T-cell (primary cell): ENCODE measurements around the gene EPHA6. TPM values are rescaled to one million over a fixed set of nuclear protein-coding genes. Genes with fewer than 3 reads are reported as not detected.
A peak's percentile ranks its signal among the peaks of the same experiment; 100 is the strongest.

Experiments used
- ATAC-seq, 4 experiments: fragments of 200-7000 bp in 3 of 4; fragments of 150-1000 bp in 1 of 4; cut with Tn5 transposase; replicated peaks in 1 of 4; 1 replicate in 3 of 4; 2 replicates in 1 of 4; pipeline ENCODE4 v1.10.0; 2021; ENCODE audit warnings: moderate library complexity in 3 of 4, mild to moderate bottlenecking in 2 of 4, moderate number of reproducible peaks in 1 of 4
- CTCF ChIA-PET, 2 donors: fragments of 300-600 bp; sonication (Branson Sonifier 250); formaldehyde crosslinking; loops; one replicate each; lab custom pipeline; 2022; ENCODE audit warnings: antibody characterized with exemption in 2 of 2; lab: Charles Lee
- POLR2A ChIA-PET, 2 donors: fragments of 300-600 bp; sonication (Branson Sonifier 250); formaldehyde crosslinking; loops; one replicate each; lab custom pipeline; 2022; ENCODE audit warnings: antibody characterized with exemption in 2 of 2; lab: Charles Lee
- DNase-seq, 35 experiments: peaks; one replicate each; pipeline versions ENCODE4 v3.0.0 to v3.0.0-alpha.2; 2013 to 2023
- H3K27ac ChIP-seq: one replicate; pipeline ENCODE4 v1.5.1; 2013; ENCODE audit warnings: low read length
- H3K27me3 ChIP-seq, 2 experiments: replicated peaks in 1 of 2; 1 replicate in 1 of 2; 2 replicates in 1 of 2; pipeline versions ENCODE4 v1.6.1 to v1.7.0; 2013; ENCODE audit warnings: low read length in 1 of 2, mixed read lengths in 1 of 2; ENCODE audit not compliant: control insufficient read depth in 2 of 2, insufficient read depth in 2 of 2; ENCODE audit errors: extremely low read depth in 1 of 2
- H3K36me3 ChIP-seq, 2 donors: 1 replicate in 1 of 2; 2 replicates in 1 of 2; pipeline versions ENCODE4 v1.6.1 to v1.7.0; 2013; ENCODE audit warnings: low read length in 1 of 2; ENCODE audit not compliant: control insufficient read depth in 2 of 2, insufficient read depth in 1 of 2; ENCODE audit errors: extremely low read depth in 1 of 2
- H3K4me1 ChIP-seq, 2 experiments: 1 replicate in 1 of 2; 2 replicates in 1 of 2; pipeline versions ENCODE4 v1.6.1 to v1.7.0; 2013; ENCODE audit warnings: low read length in 2 of 2, mixed read lengths in 1 of 2; ENCODE audit not compliant: insufficient read depth in 2 of 2, control insufficient read depth in 1 of 2; ENCODE audit errors: extremely low read depth in 1 of 2
- H3K4me3 ChIP-seq, 2 donors: 1 replicate in 1 of 2; 2 replicates in 1 of 2; pipeline versions ENCODE4 v1.5.1 to v1.7.0; 2013; ENCODE audit warnings: mild to moderate bottlenecking in 2 of 2, low read length in 1 of 2, moderate library complexity in 1 of 2; ENCODE audit not compliant: control insufficient read depth in 1 of 2; ENCODE audit errors: extremely low read depth in 1 of 2
- H3K9me3 ChIP-seq: 2 replicates; pipeline ENCODE4 v1.7.0; 2013
- H3K27ac Mint-ChIP-seq, 2 donors: one replicate each; pipeline ENCODE4 v1.8.0; 2020 to 2021; ENCODE audit warnings: mild to moderate bottlenecking in 2 of 2, mixed read lengths in 2 of 2
- H3K27me3 Mint-ChIP-seq, 2 donors: one replicate each; pipeline ENCODE4 v1.8.0; 2021 to 2022; ENCODE audit warnings: mixed read lengths in 2 of 2
- H3K36me3 Mint-ChIP-seq: one replicate; pipeline ENCODE4 v1.8.0; 2021; ENCODE audit warnings: mixed read lengths
- H3K4me1 Mint-ChIP-seq, 3 donors: one replicate each; pipeline ENCODE4 v1.8.0; 2020 to 2022; ENCODE audit warnings: mixed read lengths in 3 of 3, mild to moderate bottlenecking in 1 of 3
- H3K4me3 Mint-ChIP-seq, 3 donors: one replicate each; pipeline ENCODE4 v1.8.0; 2020 to 2022; ENCODE audit warnings: mild to moderate bottlenecking in 3 of 3, mixed read lengths in 3 of 3, moderate library complexity in 3 of 3
- H3K9me3 Mint-ChIP-seq, 3 donors: one replicate each; pipeline ENCODE4 v1.8.0; 2020 to 2022; ENCODE audit warnings: mixed read lengths in 3 of 3
- WGBS: methylation state at CpG from one replicate; pipeline ENCODE4 v1.1.5; 2013; ENCODE audit warnings: missing lambda C conversion rate; ENCODE audit not compliant: insufficient coverage; 5-methylcytosine and 5-hydroxymethylcytosine counted together
- total RNA-seq, 35 experiments: library from RNA in 6 of 35; stranded (reverse) in 6 of 35; fragments of 120-200 nt in 1 of 35; gene quantifications; one replicate each; pipeline versions ENCODE4 v1.2.1 to v1.2.4 and lab custom pipeline; 2013 to 2026

EPHA6 gene
- total RNA-seq, 5 donors from 2014 or later (not counting 1 experiment from before 2014, with no cell fraction given), result not detected

- DNase-seq, result no peak
- Mint-ChIP-seq H3K4me1 (no peaks in the 10 kb centered on the region), H3K4me3 (no peak overlapping the region), H3K36me3 (no peaks in the 10 kb centered on the region), H3K9me3 (peaks cover 0 to 8% (median 0%) of the 10 kb centered on the region in 3 donors), H3K27ac (no peak overlapping the region), H3K27me3 (no peaks in the 10 kb centered on the region)
- ATAC-seq, result no peak
- Histone ChIP-seq H3K36me3 (no peaks in the 10 kb centered on the region), H3K9me3 (no peaks in the 10 kb centered on the region), H3K27me3 (no peaks in the 10 kb centered on the region), H3K4me1 (no peaks in the 10 kb centered on the region), H3K4me3 (no peak overlapping the region), H3K27ac (no peak overlapping the region)
- 65% methylated on average over 5 of the region's 6 CpGs for WGBS
- ChIA-PET CTCF (no interaction called here), POLR2A (no interaction called here)
Measured at GRCh38 chr3:96843505-96844203, 29.3 kb downstream of the EPHA6 start.

- DNase-seq, result no peak
- Mint-ChIP-seq H3K4me3 (no peak overlapping the region), H3K27ac (no peak overlapping the region), H3K27me3 (no peaks in the 10 kb centered on the region), H3K9me3 (peaks cover 0 to 8% (median 0%) of the 10 kb centered on the region in 3 donors), H3K4me1 (no peaks in the 10 kb centered on the region), H3K36me3 (no peaks in the 10 kb centered on the region)
- no peaks in the 10 kb centered on the region for H3K9me3 ChIP-seq
- no peaks in the 10 kb centered on the region for H3K4me1 ChIP-seq
- no peak overlapping the region for H3K4me3 ChIP-seq
- H3K27me3 ChIP-seq, result no peaks in the 10 kb centered on the region
- no peaks in the 10 kb centered on the region for H3K36me3 ChIP-seq
- no peak overlapping the region for H3K27ac ChIP-seq
- ChIA-PET POLR2A (no interaction called here), CTCF (no interaction called here)
- ATAC-seq, result no peak
Measured at GRCh38 chr3:96844204-96844514, 29.8 kb downstream of the EPHA6 start.

- no peak overlapping the region for H3K4me3 Mint-ChIP-seq
- POLR2A ChIA-PET, result no interaction called here
- H3K27me3 Mint-ChIP-seq, result no peaks in the 10 kb centered on the region
- CTCF ChIA-PET, result no interaction called here
- no peak overlapping the region for H3K27ac Mint-ChIP-seq
- H3K27ac ChIP-seq, result no peak overlapping the region
- H3K4me1 Mint-ChIP-seq, result no peaks in the 10 kb centered on the region
- H3K4me3 ChIP-seq, result no peak overlapping the region
- ATAC-seq, result no peak
- no peaks in the 10 kb centered on the region for H3K36me3 Mint-ChIP-seq
- no peaks in the 10 kb centered on the region for H3K4me1 ChIP-seq
- no peak for DNase-seq
- H3K9me3 Mint-ChIP-seq, result no peaks in the 10 kb centered on the region
- H3K9me3 ChIP-seq, result no peaks in the 10 kb centered on the region
- no CpG with 5 or more reads among the region's 2 CpGs for WGBS
- H3K27me3 ChIP-seq, result no peaks in the 10 kb centered on the region
- H3K36me3 ChIP-seq, result no peaks in the 10 kb centered on the region
Measured at GRCh38 chr3:96852849-96853248, 38.5 kb downstream of the EPHA6 start.

DNA sequence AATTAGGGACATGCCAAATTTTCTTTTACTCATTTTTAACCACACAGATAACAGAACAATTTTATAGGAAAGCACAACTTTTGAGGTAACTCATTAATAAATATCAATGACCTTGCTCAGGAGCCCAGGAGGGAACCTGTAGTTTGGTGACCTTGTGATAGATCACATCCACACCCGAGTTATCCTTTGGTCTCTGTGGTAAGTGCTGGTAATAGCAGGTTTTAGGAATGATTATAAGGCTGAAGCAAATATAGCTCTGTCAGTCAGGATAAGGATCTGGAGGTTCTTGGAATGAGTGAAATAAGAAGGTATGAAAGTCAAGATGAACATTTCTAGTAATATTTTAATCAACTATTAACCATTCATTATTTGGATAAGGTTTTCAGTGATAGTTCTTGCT is 46.5 kb downstream of the EPHA6 start:
- Mint-ChIP-seq H3K4me3 (no peak overlapping the region), H3K36me3 (no peaks in the 10 kb centered on the region), H3K9me3 (no peaks in the 10 kb centered on the region), H3K27ac (no peak overlapping the region), H3K4me1 (no peaks in the 10 kb centered on the region), H3K27me3 (no peaks in the 10 kb centered on the region)
- Histone ChIP-seq H3K27me3 (no peaks in the 10 kb centered on the region), H3K36me3 (no peaks in the 10 kb centered on the region), H3K27ac (no peak overlapping the region), H3K4me3 (no peak overlapping the region), H3K9me3 (no peaks in the 10 kb centered on the region), H3K4me1 (no peaks in the 10 kb centered on the region)
- no CpG with 5 or more reads among the region's 1 CpG for WGBS
- POLR2A ChIA-PET, result no interaction called here
- ATAC-seq, result no peak
- CTCF ChIA-PET, result no interaction called here
- DNase-seq, result no peak

DNA sequence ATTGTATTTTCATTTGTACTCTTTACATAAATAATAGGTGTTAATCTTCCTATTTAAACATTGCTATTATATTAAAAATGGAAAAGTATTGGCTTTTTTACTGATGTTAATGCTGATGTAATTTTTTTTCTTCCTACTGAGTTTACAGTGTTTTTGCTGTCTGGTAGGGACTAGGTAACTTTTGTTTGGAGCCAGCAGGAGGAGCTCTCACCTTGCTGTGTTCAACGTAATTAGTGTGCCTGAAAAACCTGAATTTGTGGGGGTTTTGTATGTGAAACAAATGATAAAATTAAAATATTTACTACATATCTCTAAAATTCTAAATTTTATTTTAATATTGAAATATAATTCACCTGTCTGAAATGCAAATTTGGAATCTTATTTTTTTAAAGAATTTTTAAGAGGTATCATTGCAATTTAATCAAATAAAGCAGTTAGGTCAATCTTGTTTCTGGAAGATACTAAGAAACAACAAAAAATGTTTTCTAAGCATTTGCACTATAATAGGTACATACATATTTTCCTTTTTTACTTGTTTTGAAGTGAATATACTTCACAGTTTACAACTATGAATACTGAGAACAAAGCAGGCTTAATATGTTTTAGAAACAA is 48.8 kb downstream of the EPHA6 start:
- no peaks in the 10 kb centered on the region for H3K36me3 Mint-ChIP-seq
- ATAC-seq (no peak), DNase-seq (peak in 1 of 35 experiments; percentile 1)
- H3K4me3 Mint-ChIP-seq, result no peak overlapping the region
- H3K27ac Mint-ChIP-seq, result no peak overlapping the region
- CTCF ChIA-PET, result interaction anchor here in 1 of 2 donors (0.8 kb wide), 1 partner anchor 1159 kb away, joined by 4 read pairs; no protein-coding TSS in a partner anchor
- Histone ChIP-seq H3K27me3 (no peaks in the 10 kb centered on the region), H3K9me3 (no peaks in the 10 kb centered on the region), H3K27ac (no peak overlapping the region), H3K36me3 (no peaks in the 10 kb centered on the region), H3K4me3 (no peak overlapping the region), H3K4me1 (no peaks in the 10 kb centered on the region)
- POLR2A ChIA-PET, result no interaction called here
- H3K9me3 Mint-ChIP-seq, result no peaks in the 10 kb centered on the region
- no CpG with 5 or more reads among the region's 1 CpG for WGBS
- no peaks in the 10 kb centered on the region for H3K27me3 Mint-ChIP-seq
- no peaks in the 10 kb centered on the region for H3K4me1 Mint-ChIP-seq

DNA sequence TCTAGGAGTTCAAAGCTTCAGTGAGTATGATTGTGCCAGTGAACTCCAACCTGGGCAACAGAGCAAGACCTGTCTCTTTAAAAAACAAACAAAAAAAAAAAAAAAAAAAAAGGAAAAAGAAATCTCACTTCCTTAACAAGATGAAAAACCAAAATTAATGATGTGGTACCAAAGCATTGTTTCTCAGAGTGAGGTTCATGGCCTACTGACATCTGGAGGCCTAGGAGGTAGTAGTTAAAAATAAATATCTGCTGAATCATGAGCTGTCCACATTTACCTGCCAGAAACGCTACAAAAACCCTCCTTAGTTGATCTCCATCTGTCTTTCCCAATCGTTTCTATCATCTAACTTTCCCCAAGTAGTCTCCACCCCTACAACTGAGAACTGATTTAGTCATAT is 51.2 kb downstream of the EPHA6 start:
- Histone ChIP-seq H3K4me3 (no peak overlapping the region), H3K27me3 (no peaks in the 10 kb centered on the region), H3K27ac (no peak overlapping the region), H3K4me1 (no peaks in the 10 kb centered on the region), H3K9me3 (no peaks in the 10 kb centered on the region), H3K36me3 (no peaks in the 10 kb centered on the region)
- ChIA-PET POLR2A (no interaction called here), CTCF (interaction anchor here (0.7 kb wide), 2 partner anchors 40 to 54 kb away, joined by 6 to 7 read pairs; no protein-coding TSS in a partner anchor)
- H3K4me1 Mint-ChIP-seq, result no peaks in the 10 kb centered on the region
- no peaks in the 10 kb centered on the region for H3K27me3 Mint-ChIP-seq
- H3K36me3 Mint-ChIP-seq, result no peaks in the 10 kb centered on the region
- ATAC-seq (no peak), DNase-seq (no peak)
- H3K4me3 Mint-ChIP-seq, result no peak overlapping the region
- WGBS, result no CpG with 5 or more reads among the region's 2 CpGs
- H3K27ac Mint-ChIP-seq, result no peak overlapping the region
- no peaks in the 10 kb centered on the region for H3K9me3 Mint-ChIP-seq
